HepG2 (cell line): Measurements from ENCODE around the gene RMI1. TPM values are rescaled to one million over a fixed set of nuclear protein-coding genes. Genes with fewer than 3 reads are reported as not detected.

Source experiments
- ASH2L ChIP-seq: fragments of 300-600, 200-600 bp; sonication (generic); IDR thresholded peaks from 2 replicates; pipeline ENCODE4 v1.7.0; 2017; ENCODE audit warnings: low read depth, mild to moderate bottlenecking, moderate library complexity, mixed read lengths, low read length; ENCODE audit not compliant: insufficient read length
- ATF2 ChIP-seq: sonication (generic); formaldehyde crosslinking; IDR thresholded peaks from 2 replicates; pipeline ENCODE4 v1.4.0; 2020; ENCODE audit warnings: missing genetic modification reagents
- CBX5 ChIP-seq: sonication (generic); formaldehyde crosslinking; IDR thresholded peaks from 2 replicates; pipeline ENCODE4 v1.4.0; 2020; ENCODE audit warnings: missing genetic modification reagents, borderline replicate concordance
- GMEB1 ChIP-seq: sonication (generic); formaldehyde crosslinking; IDR thresholded peaks from 2 replicates; pipeline ENCODE4 v1.5.1; 2020; ENCODE audit warnings: missing genetic modification reagents, mild to moderate bottlenecking, borderline replicate concordance
- HNF4G ChIP-seq, 2 experiments: sonication (generic) in 1 of 2; formaldehyde crosslinking in 1 of 2; IDR thresholded peaks; 2 replicates each; pipeline versions ENCODE4 v1.4.0 to v1.6.1; 2011 to 2020; ENCODE audit warnings: borderline replicate concordance in 2 of 2, low read depth in 2 of 2, mild to moderate bottlenecking in 2 of 2, low read length in 1 of 2, missing genetic modification reagents in 1 of 2, moderate library complexity in 1 of 2
- TFE3 ChIP-seq: IDR thresholded peaks from 2 replicates; pipeline ENCODE4 v1.6.1; 2016
- ZBTB40 ChIP-seq, 2 experiments: fragments of 450-650 bp in 1 of 2; sonication (generic) in 1 of 2; formaldehyde crosslinking in 1 of 2; IDR thresholded peaks; 2 replicates each; pipeline versions ENCODE4 v1.6.1 to v1.8.0; 2016 to 2022; ENCODE audit warnings: antibody characterized with exemption in 1 of 2, mild to moderate bottlenecking in 1 of 2, missing genetic modification reagents in 1 of 2
- ZFY ChIP-seq: sonication (generic); formaldehyde crosslinking; IDR thresholded peaks from 2 replicates; pipeline ENCODE4 v1.4.0; 2020; ENCODE audit warnings: missing genetic modification reagents
- ZKSCAN5 ChIP-seq: sonication (generic); formaldehyde crosslinking; IDR thresholded peaks from 2 replicates; pipeline ENCODE4 v1.5.1; 2020; ENCODE audit warnings: mild to moderate bottlenecking, missing genetic modification reagents
- ZKSCAN8 ChIP-seq: IDR thresholded peaks from 2 replicates; pipeline ENCODE4 v1.6.1; 2016; ENCODE audit warnings: borderline replicate concordance, missing genetic modification reagents, missing compliant biosample characterization
- ZNF850 ChIP-seq: sonication (generic); formaldehyde crosslinking; conservative IDR thresholded peaks from 2 replicates; pipeline ENCODE4 v1.9.0; 2021; ENCODE audit warnings: mild to moderate bottlenecking, missing genetic modification reagents
- polyA plus RNA-seq, 8 experiments: library from polyadenylated mRNA; depleted of rRNA in 3 of 8; stranded (reverse) in 7 of 8; unstranded in 1 of 8; fragments of >200 nt; fragmentation: Illumina TruSeq in 4 of 8; extraction: Trizol in 4 of 8; gene quantifications; 2 replicates each; pipeline versions ENCODE4 v1.2.1 to v1.2.3, GENCODE V29; 2011 to 2016; ENCODE audit warnings: low read depth in 4 of 8, missing spikeins in 1 of 8, mixed read lengths in 1 of 8; ENCODE audit not compliant: insufficient read depth in 1 of 8
- total RNA-seq, 5 experiments: library from RNA; depleted of rRNA; stranded (reverse); fragments of >200 nt; fragmentation: Illumina TruSeq; extraction: Trizol; gene quantifications; 2 replicates each; pipeline ENCODE4 v1.2.3, GENCODE V29; 2016; ENCODE audit warnings: low read depth in 1 of 5

The RMI1 gene
- total and polyA plus RNA-seq, 2 of the 13 experiments (the other 11 are each of a cell fraction or from before 2014, with no cell fraction given): 0.54 to 3.7 TPM

GRCh38 chr9:83980395-83981125 is at the start of gene RMI1 (continued):
- TF ChIP-seq ZBTB40 (IDR thresholded peaks at IDR 0.05): no peak
- TF ChIP-seq ZBTB40 (CRISPR knock-in tag; IDR thresholded peaks at IDR 0.05): no peak
- no peak for TF ChIP-seq ZKSCAN5 (CRISPR knock-in tag)
- TF ChIP-seq HNF4G (IDR thresholded peaks at IDR 0.05; ENCODE audit: borderline replicate concordance, low read depth, low read length): peak; percentile 44; the same call in 1 of the 2 replicates
- TF ChIP-seq HNF4G (CRISPR knock-in tag; IDR thresholded peaks at IDR 0.05; ENCODE audit: borderline replicate concordance, low read depth): no peak
- no peak for TF ChIP-seq ZKSCAN8 (CRISPR knock-in tag)
- TF ChIP-seq ATF2: peak; percentile 43
- TF ChIP-seq GMEB1: peak; percentile 82; the same call in 1 of the 2 replicates
- no peak; the same call in 1 of the 2 replicates for TF ChIP-seq CBX5 (CRISPR knock-in tag)
- peak; percentile 29; the same call in 1 of the 2 replicates for TF ChIP-seq ZNF850 (CRISPR knock-in tag)
- TF ChIP-seq TFE3 (CRISPR knock-in tag): 0 out of 2 replicates have a peak, but pooled peaks have one; percentile 55
- TF ChIP-seq ASH2L: peak; percentile 65
- TF ChIP-seq ZFY: peak; percentile 80
